DOHH2 (cell line): ENCODE measurements around the gene PEF1.

Experiments
- H3F3A ChIP-seq: fragments of 200-600 bp; sonication (generic), shearing (Covaris generic); 2 replicates; pipeline ENCODE4 v1.6.0; 2016; ENCODE audit warnings: antibody characterized with exemption, mild to moderate bottlenecking; ENCODE audit not compliant: control insufficient read depth, insufficient read depth
- H3K27ac ChIP-seq: fragments of 200-600 bp; sonication (generic); 2 replicates; pipeline ENCODE4 v1.5.1; 2014; ENCODE audit warnings: low read depth, mild to moderate bottlenecking, low read length, moderate library complexity
- H3K27me3 ChIP-seq: fragments of 200-600 bp; sonication (generic); 2 replicates; pipeline ENCODE4 v1.6.1; 2014; ENCODE audit warnings: mild to moderate bottlenecking, low read length, mixed read lengths; ENCODE audit not compliant: control insufficient read depth
- H3K36me3 ChIP-seq: fragments of 200-600 bp; sonication (generic); 2 replicates; pipeline ENCODE4 v1.6.1; 2014; ENCODE audit warnings: mild to moderate bottlenecking, low read length, moderate library complexity, mixed read lengths; ENCODE audit not compliant: control insufficient read depth
- H3K4me1 ChIP-seq: fragments of 200-600 bp; sonication (generic); 2 replicates; pipeline ENCODE4 v1.6.1; 2014; ENCODE audit warnings: mild to moderate bottlenecking, low read length, mixed read lengths; ENCODE audit not compliant: control insufficient read depth
- H3K4me2 ChIP-seq: fragments of 200-600 bp; sonication (generic); 2 replicates; pipeline ENCODE4 v1.6.0; 2014; ENCODE audit warnings: mild to moderate bottlenecking, low read length, moderate library complexity
- H3K4me3 ChIP-seq: fragments of 200-600 bp; sonication (generic); 2 replicates; pipeline ENCODE4 v1.5.1; 2014; ENCODE audit warnings: mild to moderate bottlenecking, low read length, mixed read lengths
- H3K79me2 ChIP-seq: fragments of 200-600 bp; sonication (generic); 2 replicates; pipeline ENCODE4 v1.6.1; 2014; ENCODE audit warnings: mild to moderate bottlenecking, low read length, mixed read lengths; ENCODE audit not compliant: control insufficient read depth
- H3K9me2 ChIP-seq: fragments of 200-600 bp; sonication (generic); replicated peaks from 2 replicates; pipeline ENCODE4 v1.6.1; 2014; ENCODE audit warnings: mild to moderate bottlenecking, low read length, mixed read lengths; ENCODE audit not compliant: control insufficient read depth
- H3K9me3 ChIP-seq: fragments of 200-600 bp; sonication (generic); 2 replicates; pipeline ENCODE4 v1.6.1; 2014; ENCODE audit warnings: antibody characterized with exemption, low read length, mixed read lengths; ENCODE audit not compliant: control insufficient read depth, insufficient read depth
- H4K20me1 ChIP-seq: fragments of 200-600 bp; sonication (generic); 2 replicates; pipeline ENCODE4 v1.6.0; 2014; ENCODE audit warnings: low read depth, mild to moderate bottlenecking, antibody characterized with exemption, low read length, moderate library complexity; ENCODE audit not compliant: control insufficient read depth, insufficient read depth
- CTCF ChIP-seq: fragments of 200-600 bp; sonication (generic); IDR thresholded peaks from one replicate; pipeline ENCODE4 v1.5.1; 2014; ENCODE audit warnings: antibody characterized with exemption, mild to moderate bottlenecking, low read depth, low read length; ENCODE audit not compliant: poor library complexity, severe bottlenecking
- EZH2phosphoT487 ChIP-seq: fragments of 200-600 bp; sonication (generic); IDR thresholded peaks from 2 replicates; pipeline ENCODE4 v1.6.1; 2017; ENCODE audit warnings: borderline replicate concordance, mild to moderate bottlenecking, antibody characterized with exemption, low read length, moderate library complexity, mixed read lengths

PEF1 gene

GRCh38 chr1:31621498-31621820 is 23.2 kb downstream of the PEF1 start:
- no peaks in the 10 kb centered on the region for H3K9me2 ChIP-seq
- no peak overlapping the region for H3K4me3 ChIP-seq
- no peaks in the 10 kb centered on the region for H4K20me1 ChIP-seq
- H3F3A ChIP-seq: no peaks in the 10 kb centered on the region
- H3K4me2 ChIP-seq: no peak overlapping the region
- no peaks in the 10 kb centered on the region for H3K79me2 ChIP-seq
- no peaks in the 10 kb centered on the region for H3K9me3 ChIP-seq
- no peaks in the 10 kb centered on the region for H3K36me3 ChIP-seq
- H3K27me3 ChIP-seq: peaks cover 21% of the 10 kb centered on the region
- H3K4me1 ChIP-seq: peaks cover 16% of the 10 kb centered on the region
- no peak overlapping the region for H3K27ac ChIP-seq
- TF ChIP-seq CTCF (no peak), EZH2phosphoT487 (no peak)

- H3K4me1 ChIP-seq: peaks cover 16% of the 10 kb centered on the region
- H3K27ac ChIP-seq: no peak overlapping the region
- no peak overlapping the region for H3K4me3 ChIP-seq
- TF ChIP-seq EZH2phosphoT487: no peak
- H3K9me2 ChIP-seq: no peaks in the 10 kb centered on the region
- peaks cover 21% of the 10 kb centered on the region for H3K27me3 ChIP-seq
- no peaks in the 10 kb centered on the region for H3K79me2 ChIP-seq
- H3F3A ChIP-seq: no peaks in the 10 kb centered on the region
- no peaks in the 10 kb centered on the region for H3K9me3 ChIP-seq
- no peak overlapping the region for H3K4me2 ChIP-seq
- H4K20me1 ChIP-seq: no peaks in the 10 kb centered on the region
- no peaks in the 10 kb centered on the region for H3K36me3 ChIP-seq
Observed at GRCh38 chr1:31620631-31621497, 23.8 kb downstream of the PEF1 start.

- no peaks in the 10 kb centered on the region for H3K36me3 ChIP-seq
- TF ChIP-seq EZH2phosphoT487: no peak
- no peak for TF ChIP-seq CTCF
- H3K9me2 ChIP-seq: no peaks in the 10 kb centered on the region
- peaks cover 9% of the 10 kb centered on the region for H3K4me1 ChIP-seq
- H3K79me2 ChIP-seq: no peaks in the 10 kb centered on the region
- H3K4me2 ChIP-seq: no peak overlapping the region
- H3K27me3 ChIP-seq: peaks cover 21% of the 10 kb centered on the region
- no peak overlapping the region for H3K27ac ChIP-seq
- H3F3A ChIP-seq: no peaks in the 10 kb centered on the region
- H4K20me1 ChIP-seq: no peaks in the 10 kb centered on the region
- H3K4me3 ChIP-seq: no peak overlapping the region
- no peaks in the 10 kb centered on the region for H3K9me3 ChIP-seq
Observed at GRCh38 chr1:31618916-31619846, 25.5 kb downstream of the PEF1 start.
